ENCODE results near the gene CELSR3. TPM values are rescaled to one million over a fixed set of nuclear protein-coding genes. Genes with fewer than 3 reads are reported as not detected.

The CELSR3 gene
- total RNA-seq, 1 donor from 2014 or later, result 1.1 TPM

- Histone ChIP-seq H3K27me3 (ENCODE audit: control insufficient read depth, insufficient read depth, low read length) (no peaks in the 10 kb centered on the region), H3K36me3 (ENCODE audit: control insufficient read depth, insufficient read depth, low read length) (peaks cover 57% of the 10 kb centered on the region), H3K4me3 (ENCODE audit: low read depth, low read length) (no peak overlapping the region)
- no peak for TF ChIP-seq CTCF (IDR thresholded peaks at IDR 0.05; ENCODE audit: insufficient read depth, low read length, severe bottlenecking)
- DNase-seq (ENCODE audit: low read depth) (no peak), FAIRE-seq (no peak)
Measured at GRCh38 chr3:48592519-48593087, 70.1 kb downstream of the CELSR3 start.

- FAIRE-seq (no peak), DNase-seq (ENCODE audit: low read depth) (no peak)
- Histone ChIP-seq H3K27me3 (ENCODE audit: control insufficient read depth, insufficient read depth, low read length) (no peaks in the 10 kb centered on the region), H3K36me3 (ENCODE audit: control insufficient read depth, insufficient read depth, low read length) (peaks cover 60% of the 10 kb centered on the region), H3K4me3 (ENCODE audit: low read depth, low read length) (no peak overlapping the region)
- TF ChIP-seq CTCF (IDR thresholded peaks at IDR 0.05; ENCODE audit: insufficient read depth, low read length, severe bottlenecking), result no peak
Measured at GRCh38 chr3:48591886-48592518, 70.7 kb downstream of the CELSR3 start.

- no peak for TF ChIP-seq CTCF (IDR thresholded peaks at IDR 0.05; ENCODE audit: insufficient read depth, low read length, severe bottlenecking)
- no peak overlapping the region for H3K4me3 ChIP-seq (ENCODE audit: low read depth, low read length)
- no peak for DNase-seq (ENCODE audit: low read depth)
- FAIRE-seq, result no peak
- H3K27me3 ChIP-seq (ENCODE audit: control insufficient read depth, insufficient read depth, low read length), result no peaks in the 10 kb centered on the region
- H3K36me3 ChIP-seq (ENCODE audit: control insufficient read depth, insufficient read depth, low read length), result peaks cover 64% of the 10 kb centered on the region
Measured at GRCh38 chr3:48591436-48591835, 71.2 kb downstream of the CELSR3 start.

- no peak for DNase-seq (ENCODE audit: low read depth)
- Histone ChIP-seq H3K36me3 (ENCODE audit: control insufficient read depth, insufficient read depth, low read length) (peaks cover 87% of the 10 kb centered on the region), H3K27me3 (ENCODE audit: control insufficient read depth, insufficient read depth, low read length) (no peaks in the 10 kb centered on the region), H3K4me3 (ENCODE audit: low read depth, low read length) (no peak overlapping the region)
- no peak for TF ChIP-seq CTCF (IDR thresholded peaks at IDR 0.05; ENCODE audit: insufficient read depth, low read length, severe bottlenecking)
- FAIRE-seq, result no peak
Measured at GRCh38 chr3:48588230-48588629, 74.5 kb downstream of the CELSR3 start.

- FAIRE-seq (no peak), DNase-seq (ENCODE audit: low read depth) (no peak)
- H3K4me3 ChIP-seq (ENCODE audit: low read depth, low read length), result no peak overlapping the region
- H3K36me3 ChIP-seq (ENCODE audit: control insufficient read depth, insufficient read depth, low read length), result peaks cover 90% of the 10 kb centered on the region
- H3K27me3 ChIP-seq (ENCODE audit: control insufficient read depth, insufficient read depth, low read length), result no peaks in the 10 kb centered on the region
- no peak for TF ChIP-seq CTCF (IDR thresholded peaks at IDR 0.05; ENCODE audit: insufficient read depth, low read length, severe bottlenecking)
Measured at GRCh38 chr3:48587686-48588085, 75.0 kb downstream of the CELSR3 start.

Other genes starting within 250 kb of the CELSR3 start
- 63.7 and 90.4 TPM in 2 replicates for gene PLXNB1, start 232.8 kb downstream of the CELSR3 start, total RNA-seq
- gene CCDC51, start 222.8 kb downstream of the CELSR3 start, total RNA-seq, result 48.4 and 55.3 TPM in 2 replicates
- 190 and 360 TPM in 2 replicates for gene TMA7, start 222.6 kb downstream of the CELSR3 start, total RNA-seq
- gene ATRIP, start 216.1 kb downstream of the CELSR3 start, total RNA-seq, result 4.1 and 5.5 TPM in 2 replicates
- gene SHISA5, start 158.7 kb downstream of the CELSR3 start, total RNA-seq, result 87.1 and 131 TPM in 2 replicates
- 18.2 and 20.2 TPM in 2 replicates for gene PFKFB4, start 106.1 kb downstream of the CELSR3 start, total RNA-seq
- 9.6 and 12.9 TPM in 2 replicates for gene UCN2, start 99.1 kb downstream of the CELSR3 start, total RNA-seq
- 147 and 173 TPM in 2 replicates for gene COL7A1, start 67.6 kb downstream of the CELSR3 start, total RNA-seq
- gene UQCRC1, start 53.2 kb downstream of the CELSR3 start, total RNA-seq, result 473 and 946 TPM in 2 replicates
- not detected in 2 replicates for gene TMEM89, start 41.1 kb downstream of the CELSR3 start, total RNA-seq
- 33.8 and 45.8 TPM in 2 replicates for gene SLC26A6, start 27.4 kb downstream of the CELSR3 start, total RNA-seq
- 10.5 and 14.3 TPM in 2 replicates for gene NCKIPSD, start 23.0 kb upstream of the CELSR3 start, total RNA-seq
- gene IP6K2, start 54.3 kb upstream of the CELSR3 start, total RNA-seq, result 37.4 and 53.8 TPM in 2 replicates
- gene PRKAR2A, start 185.0 kb upstream of the CELSR3 start, total RNA-seq, result 28.7 and 32.9 TPM in 2 replicates
- gene SLC25A20, start 236.0 kb upstream of the CELSR3 start, total RNA-seq, result 9.5 and 11.8 TPM in 2 replicates

Measured in bronchial epithelial cell (primary cell).